HG03432 (cell line): Measurements from ENCODE around the gene SYNE1.
"Not testable (repeated sequence)": the region's sequence is repeated elsewhere in the genome, so short reads cannot be mapped to it uniquely, and the experiment has no call there.

ENCODE experiments used
- ATAC-seq: cut with Tn5 transposase; IDR thresholded peaks from one replicate; pipeline ENCODE4 v1.9.1; 2021; ENCODE audit warnings: mild to moderate bottlenecking, moderate library complexity; ENCODE audit not compliant: unreplicated experiment

Gene SYNE1

GRCh38 chr6:152496731-152497130 lies 140.4 kb downstream of the SYNE1 start:
- no peak for ATAC-seq

GRCh38 chr6:152495456-152495855 lies 141.7 kb downstream of the SYNE1 start:
- ATAC-seq = not testable (repeated sequence)

GRCh38 chr6:152492281-152492680 lies 144.9 kb downstream of the SYNE1 start:
- ATAC-seq = not testable (repeated sequence)

GRCh38 chr6:152491501-152491900 lies 145.7 kb downstream of the SYNE1 start:
- ATAC-seq = not testable (repeated sequence)

GRCh38 chr6:152490971-152491378 lies 146.2 kb downstream of the SYNE1 start:
- ATAC-seq = not testable (repeated sequence)

GRCh38 chr6:152484806-152485205 lies 152.4 kb downstream of the SYNE1 start:
- no peak for ATAC-seq

GRCh38 chr6:152482289-152482688 lies 154.9 kb downstream of the SYNE1 start:
- ATAC-seq = no peak

- ATAC-seq = no peak
These were observed 158.7 kb downstream of the SYNE1 start for GRCh38 chr6:152478377-152479010.

GRCh38 chr6:152474354-152474753 lies 162.8 kb downstream of the SYNE1 start:
- no peak for ATAC-seq

GRCh38 chr6:152472325-152472724 lies 164.8 kb downstream of the SYNE1 start:
- ATAC-seq = no peak

GRCh38 chr6:152471456-152472265 lies 165.5 kb downstream of the SYNE1 start:
- ATAC-seq = no peak

- ATAC-seq = no peak
These were observed 174.0 kb downstream of the SYNE1 start for GRCh38 chr6:152463164-152463563.

GRCh38 chr6:152462716-152463115 lies 174.4 kb downstream of the SYNE1 start:
- ATAC-seq = no peak

- ATAC-seq = no peak
These were observed 175.6 kb downstream of the SYNE1 start for GRCh38 chr6:152461556-152461955.

- no peak for ATAC-seq
These were observed 178.2 kb downstream of the SYNE1 start for GRCh38 chr6:152458648-152459644.

GRCh38 chr6:152457949-152458624 lies 179.1 kb downstream of the SYNE1 start:
- ATAC-seq = no peak

- no peak for ATAC-seq
These were observed 183.2 kb downstream of the SYNE1 start for GRCh38 chr6:152454003-152454402.

- no peak for ATAC-seq
These were observed 183.7 kb downstream of the SYNE1 start for GRCh38 chr6:152453421-152453820.

- ATAC-seq = no peak
These were observed 184.5 kb downstream of the SYNE1 start for GRCh38 chr6:152452639-152453038.

- no peak for ATAC-seq
These were observed 186.6 kb downstream of the SYNE1 start for GRCh38 chr6:152450519-152450918.

- ATAC-seq = no peak
These were observed 195.3 kb downstream of the SYNE1 start for GRCh38 chr6:152441902-152442301.
